Measurements from ENCODE around the gene PTK7.

PTK7 gene

DNA sequence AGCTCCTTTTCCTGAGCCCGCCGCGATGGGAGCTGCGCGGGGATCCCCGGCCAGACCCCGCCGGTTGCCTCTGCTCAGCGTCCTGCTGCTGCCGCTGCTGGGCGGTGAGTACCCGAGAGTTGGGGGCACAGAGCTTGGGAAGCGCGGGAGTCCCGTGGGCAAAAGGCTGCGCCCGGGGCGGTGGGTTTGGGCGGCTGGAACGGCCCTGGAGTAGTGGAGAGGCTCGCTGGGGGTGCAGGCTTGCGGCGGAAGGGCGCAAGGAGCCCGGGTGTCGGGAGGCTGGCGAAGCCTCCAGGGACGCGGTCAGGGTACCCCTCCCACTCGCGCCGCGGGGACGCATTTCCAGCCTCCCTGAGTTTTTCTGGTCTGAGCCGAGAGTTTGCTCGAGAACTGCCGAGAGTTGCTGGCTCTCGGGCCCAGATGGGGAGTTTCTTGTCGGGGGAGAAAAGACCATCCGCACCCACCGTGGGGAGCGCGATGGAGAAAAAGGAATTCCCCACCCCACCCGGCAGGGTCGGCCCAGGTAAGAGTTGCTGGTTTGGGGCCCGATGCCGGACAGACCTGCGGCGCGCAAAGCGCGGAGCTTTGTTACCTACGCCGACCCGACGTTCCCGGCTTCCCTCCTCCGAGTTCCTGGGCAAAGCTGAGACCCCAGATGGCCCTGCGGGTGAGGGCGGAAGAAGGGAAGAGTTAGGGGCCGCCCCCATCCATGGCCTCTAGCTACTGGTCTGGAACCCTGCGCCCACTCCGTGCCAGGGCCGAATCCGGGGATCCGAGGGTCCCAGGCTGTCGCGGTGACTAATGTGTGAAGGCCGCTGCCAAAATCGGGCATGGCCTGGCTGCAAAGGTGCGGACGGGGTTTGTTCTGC, 584 bp downstream of the PTK7 start:
- no peak overlapping the region for H3K27ac ChIP-seq (ENCODE audit: low read length)
- peak overlapping the region; percentile 58; the same call in 1 of the 2 replicates for H2AFZ ChIP-seq (ENCODE audit: low read depth, low read length)
- peak overlapping the region; percentile 89 for H3K4me3 ChIP-seq (ENCODE audit: low read length)
- H3K79me2 ChIP-seq (ENCODE audit: low read length): no peaks in the 10 kb centered on the region
- no peak for TF ChIP-seq EZH2phosphoT487 (IDR thresholded peaks at IDR 0.05; ENCODE audit: low read depth)
- TF ChIP-seq, protein P1, sequence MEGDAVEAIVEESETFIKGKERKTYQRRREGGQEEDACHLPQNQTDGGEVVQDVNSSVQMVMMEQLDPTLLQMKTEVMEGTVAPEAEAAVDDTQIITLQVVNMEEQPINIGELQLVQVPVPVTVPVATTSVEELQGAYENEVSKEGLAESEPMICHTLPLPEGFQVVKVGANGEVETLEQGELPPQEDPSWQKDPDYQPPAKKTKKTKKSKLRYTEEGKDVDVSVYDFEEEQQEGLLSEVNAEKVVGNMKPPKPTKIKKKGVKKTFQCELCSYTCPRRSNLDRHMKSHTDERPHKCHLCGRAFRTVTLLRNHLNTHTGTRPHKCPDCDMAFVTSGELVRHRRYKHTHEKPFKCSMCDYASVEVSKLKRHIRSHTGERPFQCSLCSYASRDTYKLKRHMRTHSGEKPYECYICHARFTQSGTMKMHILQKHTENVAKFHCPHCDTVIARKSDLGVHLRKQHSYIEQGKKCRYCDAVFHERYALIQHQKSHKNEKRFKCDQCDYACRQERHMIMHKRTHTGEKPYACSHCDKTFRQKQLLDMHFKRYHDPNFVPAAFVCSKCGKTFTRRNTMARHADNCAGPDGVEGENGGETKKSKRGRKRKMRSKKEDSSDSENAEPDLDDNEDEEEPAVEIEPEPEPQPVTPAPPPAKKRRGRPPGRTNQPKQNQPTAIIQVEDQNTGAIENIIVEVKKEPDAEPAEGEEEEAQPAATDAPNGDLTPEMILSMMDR (IDR thresholded peaks at IDR 0.05; ENCODE audit: low read depth, low read length): no peak
- peak overlapping the region; percentile 92 for H3K4me2 ChIP-seq (ENCODE audit: low read length)
- peaks cover 25% of the 10 kb centered on the region for H3K27me3 ChIP-seq (ENCODE audit: low read depth, low read length)
- H4K20me1 ChIP-seq (ENCODE audit: insufficient read depth, low read length): no peaks in the 10 kb centered on the region
- H3K9ac ChIP-seq (ENCODE audit: low read length): peak overlapping the region; percentile 66; the same call in 1 of the 2 replicates
- H3K4me1 ChIP-seq (ENCODE audit: low read length): no peaks in the 10 kb centered on the region
- no peaks in the 10 kb centered on the region for H3K36me3 ChIP-seq (replicated peaks; ENCODE audit: low read depth, low read length)
- H3K9me3 ChIP-seq (ENCODE audit: insufficient read depth, low read length): no peaks in the 10 kb centered on the region

DNA sequence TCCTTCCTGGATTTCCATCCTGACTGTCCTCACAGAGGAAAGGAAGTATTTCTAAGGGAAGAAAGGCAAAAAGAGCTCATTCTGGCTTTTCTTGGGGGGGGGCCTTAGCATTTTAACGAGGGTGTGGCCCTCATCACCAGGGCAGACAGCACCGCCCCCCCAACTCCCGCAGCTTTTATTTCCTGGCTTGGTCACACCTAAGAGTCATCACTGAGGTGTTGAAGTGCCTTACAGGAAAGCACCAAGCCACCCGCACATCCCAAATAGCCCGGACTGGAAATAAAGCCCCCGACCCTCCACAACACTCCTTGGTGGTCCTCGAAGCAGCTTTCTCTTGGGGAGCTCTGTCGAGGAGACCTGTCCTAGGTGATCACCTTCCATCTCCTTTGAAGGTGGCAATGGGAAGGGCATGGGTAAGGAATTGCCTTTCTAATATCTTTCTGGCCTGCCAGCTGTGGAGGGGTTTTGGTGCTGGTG, 1.3 kb downstream of the PTK7 start:
- TF ChIP-seq EZH2phosphoT487 (IDR thresholded peaks at IDR 0.05; ENCODE audit: low read depth): no peak
- TF ChIP-seq, protein P1 (IDR thresholded peaks at IDR 0.05; ENCODE audit: low read depth, low read length): no peak
- H3K9ac ChIP-seq (ENCODE audit: low read length): peak overlapping the region; percentile 66; the same call in 1 of the 2 replicates
- peak overlapping the region; percentile 92 for H3K4me2 ChIP-seq (ENCODE audit: low read length)
- H3K79me2 ChIP-seq (ENCODE audit: low read length): no peaks in the 10 kb centered on the region
- H3K27me3 ChIP-seq (ENCODE audit: low read depth, low read length): peaks cover 25% of the 10 kb centered on the region
- no peaks in the 10 kb centered on the region for H3K4me1 ChIP-seq (ENCODE audit: low read length)
- H4K20me1 ChIP-seq (ENCODE audit: insufficient read depth, low read length): no peaks in the 10 kb centered on the region
- H3K9me3 ChIP-seq (ENCODE audit: insufficient read depth, low read length): no peaks in the 10 kb centered on the region
- H2AFZ ChIP-seq (ENCODE audit: low read depth, low read length): no peak overlapping the region
- no peaks in the 10 kb centered on the region for H3K36me3 ChIP-seq (replicated peaks; ENCODE audit: low read depth, low read length)
- peak overlapping the region; percentile 89 for H3K4me3 ChIP-seq (ENCODE audit: low read length)
- H3K27ac ChIP-seq (ENCODE audit: low read length): no peak overlapping the region

DNA sequence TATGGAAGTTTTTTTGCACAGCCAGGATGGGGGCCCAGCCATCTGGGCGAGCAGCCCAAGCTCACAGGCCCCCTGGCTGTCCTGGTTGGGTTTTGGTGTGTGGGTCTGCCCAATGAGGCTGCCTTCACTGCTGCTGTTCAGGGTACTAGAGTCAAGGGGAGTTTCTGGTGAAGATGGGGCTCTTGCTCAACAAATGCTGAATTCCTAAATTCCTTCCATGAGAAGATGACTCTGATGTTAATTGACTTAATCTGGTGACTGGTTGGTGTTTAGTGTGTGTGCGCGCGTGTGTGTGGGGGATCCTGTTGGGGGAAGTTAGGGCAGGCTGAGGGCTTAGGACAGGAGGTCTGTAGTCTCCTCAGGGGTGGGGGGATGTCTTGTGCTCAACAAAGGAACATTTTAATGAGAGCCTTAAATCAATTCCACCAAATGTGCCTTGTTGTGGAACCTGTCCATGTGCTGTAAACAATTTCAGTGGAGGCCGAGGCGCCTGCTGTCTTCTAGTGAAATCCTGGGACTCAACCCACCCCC, 1.9 kb downstream of the PTK7 start:
- Histone ChIP-seq H3K4me1 (ENCODE audit: low read length) (no peaks in the 10 kb centered on the region), H3K27ac (ENCODE audit: low read length) (no peak overlapping the region), H2AFZ (ENCODE audit: low read depth, low read length) (no peak overlapping the region), H3K9ac (ENCODE audit: low read length) (no peak overlapping the region), H3K27me3 (ENCODE audit: low read depth, low read length) (peaks cover 31% of the 10 kb centered on the region), H3K36me3 (replicated peaks; ENCODE audit: low read depth, low read length) (no peaks in the 10 kb centered on the region), H3K4me2 (ENCODE audit: low read length) (no peak overlapping the region), H3K4me3 (ENCODE audit: low read length) (no peak overlapping the region), H4K20me1 (ENCODE audit: insufficient read depth, low read length) (no peaks in the 10 kb centered on the region), H3K79me2 (ENCODE audit: low read length) (no peaks in the 10 kb centered on the region), H3K9me3 (ENCODE audit: insufficient read depth, low read length) (no peaks in the 10 kb centered on the region)
- TF ChIP-seq, protein P1 (IDR thresholded peaks at IDR 0.05; ENCODE audit: low read depth, low read length): no peak
- TF ChIP-seq EZH2phosphoT487 (IDR thresholded peaks at IDR 0.05; ENCODE audit: low read depth): no peak

DNA sequence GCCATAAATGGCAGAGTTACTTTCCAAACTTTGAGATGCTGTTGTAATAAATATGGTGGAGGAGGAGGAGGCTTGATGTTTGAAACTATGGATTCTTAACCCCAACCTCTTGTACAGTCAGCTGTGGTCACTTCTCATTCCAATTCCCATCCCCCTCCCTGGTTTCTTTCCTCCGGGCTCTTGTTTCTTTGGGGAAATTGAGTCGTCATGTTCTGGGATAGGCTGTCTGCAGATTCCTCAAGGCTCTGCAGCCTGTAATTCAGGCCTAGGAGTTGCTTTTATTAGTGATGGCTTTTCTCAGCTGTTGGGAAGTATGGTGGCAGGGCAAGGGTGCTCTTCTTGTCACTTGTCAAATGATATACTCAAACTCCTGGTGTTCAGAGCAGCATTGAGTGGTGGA, 2.6 kb downstream of the PTK7 start:
- Histone ChIP-seq H3K36me3 (replicated peaks; ENCODE audit: low read depth, low read length) (no peaks in the 10 kb centered on the region), H3K79me2 (ENCODE audit: low read length) (no peaks in the 10 kb centered on the region), H3K27me3 (ENCODE audit: low read depth, low read length) (peaks cover 37% of the 10 kb centered on the region), H3K4me3 (ENCODE audit: low read length) (no peak overlapping the region), H3K27ac (ENCODE audit: low read length) (no peak overlapping the region), H3K9me3 (ENCODE audit: insufficient read depth, low read length) (no peaks in the 10 kb centered on the region), H3K4me1 (ENCODE audit: low read length) (no peaks in the 10 kb centered on the region), H4K20me1 (ENCODE audit: insufficient read depth, low read length) (no peaks in the 10 kb centered on the region), H3K9ac (ENCODE audit: low read length) (no peak overlapping the region), H2AFZ (ENCODE audit: low read depth, low read length) (no peak overlapping the region), H3K4me2 (ENCODE audit: low read length) (no peak overlapping the region)
- TF ChIP-seq, protein P1 (IDR thresholded peaks at IDR 0.05; ENCODE audit: low read depth, low read length): no peak
- TF ChIP-seq EZH2phosphoT487 (IDR thresholded peaks at IDR 0.05; ENCODE audit: low read depth): no peak
